GM19328 (cell line): Measurements from ENCODE around the gene EXD3.

Experiments used
- ATAC-seq: cut with Tn5 transposase; IDR thresholded peaks from one replicate; pipeline ENCODE4 v1.9.1; 2021; ENCODE audit warnings: mild to moderate bottlenecking, moderate library complexity; ENCODE audit not compliant: unreplicated experiment

The EXD3 gene

GRCh38 chr9:137449081-137449844 lies 26.3 kb upstream of the EXD3 start:
- no peak for ATAC-seq

GRCh38 chr9:137448602-137448962 lies 25.6 kb upstream of the EXD3 start:
- ATAC-seq: no peak

GRCh38 chr9:137447722-137448601 lies 25.0 kb upstream of the EXD3 start:
- ATAC-seq: no peak

- ATAC-seq: no peak
These were observed 24.0 kb upstream of the EXD3 start for GRCh38 chr9:137446851-137447471.

DNA sequence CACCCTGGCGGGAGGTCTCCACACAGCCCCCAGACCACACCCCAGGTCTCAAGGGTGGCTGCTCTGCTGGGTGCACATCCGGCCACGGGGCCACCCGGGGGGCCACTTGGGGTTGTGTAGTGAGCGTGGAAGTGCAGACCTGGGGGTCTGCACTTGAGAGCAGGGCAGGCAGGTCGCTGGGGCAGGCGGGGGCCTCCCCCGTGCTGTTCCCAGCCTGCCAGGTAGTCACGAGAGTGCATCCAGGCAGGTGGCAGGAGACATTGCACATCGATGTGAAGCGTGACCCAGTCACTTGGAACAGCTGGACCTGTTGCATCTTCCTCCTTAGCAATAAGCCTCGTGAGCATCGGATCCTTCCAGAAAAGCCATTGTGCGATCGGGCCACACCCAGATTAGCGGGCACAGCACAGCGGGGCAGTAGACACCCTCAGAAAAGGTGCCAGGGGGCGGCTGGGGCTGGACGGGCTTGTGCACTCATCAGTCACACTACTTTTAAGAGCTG lies 23.0 kb upstream of the EXD3 start:
- ATAC-seq: no peak

DNA sequence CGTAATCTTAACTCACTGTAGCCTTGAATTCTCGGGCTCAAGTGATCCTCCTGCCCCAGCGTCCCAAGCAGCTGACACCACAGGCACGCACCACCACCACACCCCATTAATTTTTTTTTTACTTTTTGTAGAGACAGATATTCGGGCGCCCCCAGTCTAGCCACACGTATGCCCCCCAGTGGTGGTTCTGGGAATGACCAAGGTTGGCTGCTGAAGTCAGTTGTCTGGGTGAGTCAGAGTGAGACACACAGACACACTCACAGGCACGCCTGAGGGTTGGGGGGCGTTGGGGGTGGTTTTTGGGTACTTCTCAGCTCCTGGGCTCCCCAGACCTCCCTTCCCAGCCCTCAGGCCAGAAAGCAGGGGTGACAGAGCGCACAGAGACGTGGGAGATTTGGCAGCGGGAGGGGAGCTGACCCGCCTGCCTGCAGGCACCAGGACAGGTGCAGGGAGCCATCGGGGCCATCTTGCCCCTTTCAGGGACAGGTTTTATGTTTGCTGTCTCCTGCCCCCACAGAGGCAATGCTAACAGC lies 22.4 kb upstream of the EXD3 start:
- ATAC-seq: no peak

- ATAC-seq: no peak
These were observed 21.3 kb upstream of the EXD3 start for GRCh38 chr9:137444106-137444790.

DNA sequence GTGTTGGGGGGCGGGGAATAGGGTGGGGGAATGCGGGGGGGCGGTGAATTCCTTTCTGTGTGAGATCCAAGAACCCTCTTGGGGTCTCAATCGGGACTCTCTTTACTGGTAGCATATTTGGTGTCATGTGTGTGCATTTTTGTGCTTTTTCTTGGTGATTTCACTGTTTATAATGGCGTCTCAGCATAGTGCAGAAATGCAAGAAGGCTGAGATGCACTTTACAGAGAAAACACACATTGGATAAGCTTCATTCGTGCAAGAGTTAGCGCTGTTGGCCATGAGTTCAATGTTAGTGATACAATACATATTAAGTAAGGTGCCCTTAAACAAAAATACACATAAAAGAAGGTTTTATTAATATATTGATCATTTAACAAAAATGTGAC lies 19.0 kb upstream of the EXD3 start:
- no peak for ATAC-seq

GRCh38 chr9:137441289-137441934 lies 18.4 kb upstream of the EXD3 start, which contains the start of gene ENTPD8:
Gene ENTPD8, minus strand, starts transcription at chr9:137441357. Its CDS starts 3,072 bp downstream, at chr9:137438285.
- ATAC-seq: no peak

DNA sequence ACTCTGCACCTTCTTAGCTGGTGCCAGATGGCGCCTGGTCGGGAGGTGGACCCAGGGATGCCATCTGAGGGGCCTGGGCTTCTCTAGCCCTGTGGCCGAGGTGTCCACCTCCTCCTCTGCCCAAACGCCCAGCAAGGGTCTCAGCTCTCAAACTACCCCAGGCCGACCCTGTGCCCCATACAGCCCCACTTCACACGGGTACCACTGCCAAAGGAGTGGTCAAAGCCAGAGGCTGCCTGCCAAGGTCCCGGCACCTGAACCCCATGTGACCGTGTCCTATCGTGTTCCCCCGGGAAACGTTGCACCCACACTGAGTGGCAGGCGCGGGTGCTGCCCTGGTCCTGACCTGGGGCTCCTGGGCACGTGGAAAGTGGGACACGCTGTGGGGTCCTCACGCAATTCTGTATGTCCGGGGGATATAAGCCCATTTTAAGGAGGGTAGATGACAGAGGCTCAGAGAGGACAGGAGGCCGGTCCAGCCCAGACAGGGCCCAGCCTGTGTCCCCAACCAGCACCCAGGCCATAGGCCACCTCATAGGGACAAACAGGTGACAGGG lies 16.3 kb upstream of the EXD3 start:
- ATAC-seq: no peak

DNA sequence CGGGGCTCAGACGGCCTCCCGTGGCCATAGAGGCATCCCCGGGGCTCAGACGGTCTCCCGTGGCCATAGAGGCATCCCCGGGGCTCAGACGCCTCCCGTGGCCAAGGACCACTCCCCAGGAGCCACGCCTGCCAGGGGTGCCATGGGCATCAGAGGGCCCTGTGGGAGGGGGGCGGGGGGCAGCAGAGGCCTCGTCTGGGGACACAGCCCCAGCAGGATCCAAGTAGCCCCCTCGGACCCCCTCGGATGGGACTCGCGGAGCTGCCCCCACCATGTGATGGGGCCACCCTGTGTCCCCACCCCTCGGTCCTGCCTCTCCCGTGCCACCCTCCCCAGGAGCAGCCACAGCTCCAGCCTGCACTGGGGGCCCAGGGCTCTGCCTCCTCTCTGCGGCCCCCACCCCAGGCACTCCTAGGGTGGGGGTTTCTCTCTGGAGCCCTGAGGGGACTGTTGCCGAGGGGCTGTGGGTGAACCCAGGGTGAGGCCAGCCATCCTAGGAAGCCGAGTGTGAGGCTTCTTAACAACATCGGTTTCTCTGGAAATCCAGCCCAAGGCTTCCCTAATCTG lies 15.7 kb upstream of the EXD3 start:
- ATAC-seq: no peak

- no peak for ATAC-seq
These were observed 15.0 kb upstream of the EXD3 start for GRCh38 chr9:137437691-137438590.

DNA sequence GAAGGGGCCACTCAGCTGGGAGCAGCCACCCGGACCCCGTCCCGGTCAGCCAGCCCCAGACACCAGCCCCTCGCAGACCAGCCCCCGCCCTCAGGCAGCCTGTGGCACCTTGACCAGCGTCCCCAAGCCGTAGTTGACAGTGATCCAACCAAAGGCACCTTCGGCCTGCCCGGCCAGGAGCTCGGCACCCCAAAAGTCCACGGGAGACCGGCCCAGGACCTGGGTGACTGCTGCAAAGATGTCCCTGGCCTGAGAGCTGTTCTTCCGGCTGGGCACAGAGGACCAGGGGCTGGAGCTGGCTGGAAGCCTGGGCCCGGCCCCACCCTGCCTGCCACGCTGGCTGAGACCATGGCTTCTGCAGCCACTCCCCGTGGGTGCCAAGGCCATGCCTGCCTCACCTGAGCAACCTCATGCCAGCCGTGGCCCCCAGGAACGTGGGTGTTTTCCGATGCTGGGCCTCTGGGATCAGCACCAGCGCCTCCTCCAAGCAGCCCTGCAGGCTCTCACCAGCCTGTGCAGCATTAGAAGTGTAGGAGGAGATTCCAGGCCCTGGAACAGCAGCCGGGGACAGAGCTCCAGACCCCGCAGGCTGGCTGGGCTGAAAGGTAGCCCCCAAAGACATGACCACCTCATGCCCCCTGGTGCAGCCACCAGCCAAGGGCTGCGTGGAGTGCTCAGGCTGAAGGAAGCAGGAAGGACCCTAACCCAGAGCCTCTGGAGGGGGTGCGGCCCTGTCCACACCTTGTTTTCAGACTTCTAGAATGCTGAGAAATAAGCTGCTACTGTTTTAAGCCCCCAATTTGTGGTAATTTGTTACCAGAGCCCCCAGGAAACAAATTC lies 14.0 kb upstream of the EXD3 start:
- no peak for ATAC-seq

- no peak for ATAC-seq
These were observed 13.2 kb upstream of the EXD3 start for GRCh38 chr9:137435980-137436760.

DNA sequence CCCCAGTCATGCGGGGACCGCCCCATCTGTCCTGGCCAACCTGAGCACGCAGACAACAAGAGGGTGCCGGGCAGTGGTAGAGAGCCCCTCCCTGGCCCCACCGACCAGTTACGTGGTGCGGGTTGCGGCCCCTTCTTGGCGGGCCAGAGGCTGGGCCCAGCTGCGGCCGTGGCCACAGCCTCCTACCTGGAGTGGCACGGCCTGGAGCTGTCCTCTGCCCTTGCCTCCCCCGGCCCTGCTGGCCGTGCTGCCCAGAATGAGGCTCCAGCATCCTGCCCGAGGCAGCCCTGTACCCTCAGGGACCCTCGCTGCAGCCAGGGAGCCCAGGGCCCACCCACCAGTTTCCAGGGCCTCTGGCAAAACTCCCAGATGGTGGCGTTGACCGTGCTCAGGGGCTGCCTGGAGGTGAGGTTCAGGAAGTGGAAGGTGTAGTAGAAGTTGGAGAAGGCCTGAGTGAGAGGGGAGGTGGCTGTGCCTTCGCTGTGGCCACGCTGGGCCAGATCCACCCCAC lies 12.5 kb upstream of the EXD3 start:
- ATAC-seq: no peak

- no peak for ATAC-seq
These were observed 11.8 kb upstream of the EXD3 start for GRCh38 chr9:137434498-137435380.
